ENCODE measurements around the gene LIMK1. TPM values are rescaled to one million over a fixed set of nuclear protein-coding genes. Genes with fewer than 3 reads are reported as not detected.

The LIMK1 gene
- total RNA-seq, 1 experiment from 2014 or later, result 34.4 TPM

GRCh38 chr7:74148491-74148890, 64.9 kb downstream of the LIMK1 start:
- H3K4me3 Mint-ChIP-seq (ENCODE audit: low read depth, unreplicated experiment), result no peak overlapping the region
- intact Hi-C loops (cut with micrococcal nuclease; ENCODE audit: unreplicated experiment), result no loop called here
- BruUV-seq (replicated peaks), result no TSS peak
- H3K9me3 Mint-ChIP-seq (ENCODE audit: low read depth, unreplicated experiment), result no peaks in the 10 kb centered on the region
- no peaks in the 10 kb centered on the region for H3K36me3 Mint-ChIP-seq (ENCODE audit: insufficient read depth, unreplicated experiment)
- no peaks in the 10 kb centered on the region for H3K27me3 Mint-ChIP-seq (ENCODE audit: unreplicated experiment)
- CTCF ChIA-PET, result no interaction called here
- no peak overlapping the region for H3K27ac Mint-ChIP-seq (ENCODE audit: unreplicated experiment)
- no peaks in the 10 kb centered on the region for H3K4me1 Mint-ChIP-seq (ENCODE audit: low read depth, unreplicated experiment)
- no peak for DNase-seq
- TF ChIP-seq CTCF (IDR thresholded peaks at IDR 0.05; ENCODE audit: unreplicated experiment), result no peak

GRCh38 chr7:74149071-74149470, 65.5 kb downstream of the LIMK1 start:
- DNase-seq, result no peak
- CTCF ChIA-PET, result interaction anchor here (1.2 kb wide), 1 partner anchor 29 kb away, joined by 3 read pairs; no protein-coding TSS in a partner anchor
- H3K4me3 Mint-ChIP-seq (ENCODE audit: low read depth, unreplicated experiment), result no peak overlapping the region
- BruUV-seq (replicated peaks), result no TSS peak
- H3K27ac Mint-ChIP-seq (ENCODE audit: unreplicated experiment), result no peak overlapping the region
- intact Hi-C loops (cut with micrococcal nuclease; ENCODE audit: unreplicated experiment), result no loop called here
- no peaks in the 10 kb centered on the region for H3K4me1 Mint-ChIP-seq (ENCODE audit: low read depth, unreplicated experiment)
- H3K9me3 Mint-ChIP-seq (ENCODE audit: low read depth, unreplicated experiment), result no peaks in the 10 kb centered on the region
- H3K27me3 Mint-ChIP-seq (ENCODE audit: unreplicated experiment), result no peaks in the 10 kb centered on the region
- no peak for TF ChIP-seq CTCF (IDR thresholded peaks at IDR 0.05; ENCODE audit: unreplicated experiment)
- no peaks in the 10 kb centered on the region for H3K36me3 Mint-ChIP-seq (ENCODE audit: insufficient read depth, unreplicated experiment)

GRCh38 chr7:74149603-74150002, 66.0 kb downstream of the LIMK1 start:
- intact Hi-C loops (cut with micrococcal nuclease; ENCODE audit: unreplicated experiment), result no loop called here
- H3K27ac Mint-ChIP-seq (ENCODE audit: unreplicated experiment), result no peak overlapping the region

GRCh38 chr7:74153736-74154135, 70.1 kb downstream of the LIMK1 start:
- Mint-ChIP-seq H3K4me3 (ENCODE audit: low read depth, unreplicated experiment) (no peak overlapping the region), H3K27ac (ENCODE audit: unreplicated experiment) (no peak overlapping the region), H3K9me3 (ENCODE audit: low read depth, unreplicated experiment) (no peaks in the 10 kb centered on the region), H3K4me1 (ENCODE audit: low read depth, unreplicated experiment) (no peaks in the 10 kb centered on the region), H3K27me3 (ENCODE audit: unreplicated experiment) (no peaks in the 10 kb centered on the region), H3K36me3 (ENCODE audit: insufficient read depth, unreplicated experiment) (no peaks in the 10 kb centered on the region)
- no peak for DNase-seq
- intact Hi-C loops (cut with micrococcal nuclease; ENCODE audit: unreplicated experiment), result no loop called here
- TF ChIP-seq CTCF (IDR thresholded peaks at IDR 0.05; ENCODE audit: unreplicated experiment), result no peak
- CTCF ChIA-PET, result no interaction called here
- no TSS peak for BruUV-seq (replicated peaks)

More at GRCh38 chr7:74149603-74150002, 66.0 kb downstream of the LIMK1 start:
- no peaks in the 10 kb centered on the region for H3K9me3 Mint-ChIP-seq (ENCODE audit: low read depth, unreplicated experiment)
- no TSS peak for BruUV-seq (replicated peaks)
- no peak overlapping the region for H3K4me3 Mint-ChIP-seq (ENCODE audit: low read depth, unreplicated experiment)
- DNase-seq, result no peak
- no peaks in the 10 kb centered on the region for H3K27me3 Mint-ChIP-seq (ENCODE audit: unreplicated experiment)
- no peaks in the 10 kb centered on the region for H3K4me1 Mint-ChIP-seq (ENCODE audit: low read depth, unreplicated experiment)
- no peak for TF ChIP-seq CTCF (IDR thresholded peaks at IDR 0.05; ENCODE audit: unreplicated experiment)
- no peaks in the 10 kb centered on the region for H3K36me3 Mint-ChIP-seq (ENCODE audit: insufficient read depth, unreplicated experiment)
- CTCF ChIA-PET, result interaction anchor here (1.2 kb wide), 1 partner anchor 29 kb away, joined by 3 read pairs; no protein-coding TSS in a partner anchor

Data from Calu3 (cell line).